Muscle of back (tissue), 11 donors: ENCODE data around the gene BLVRB. TPM values are rescaled to one million over a fixed set of nuclear protein-coding genes. Genes with fewer than 3 reads are reported as not detected.
A peak's percentile ranks its signal among the peaks of the same experiment; 100 is the strongest.
"Not testable (repeated sequence)": the region's sequence is repeated elsewhere in the genome, so short reads cannot be mapped to it uniquely, and the experiment has no call there.

Experiments used
- DNase-seq, 3 donors: peaks; one replicate each; pipeline versions ENCODE4 v3.0.0 to v3.0.0-alpha.2; 2013
- polyA plus RNA-seq, 10 donors: library from polyadenylated mRNA; unstranded; fragments of 120-200 nt; gene quantifications; one replicate each; pipeline ENCODE4 v1.2.1, GENCODE V29; 2013; ENCODE audit not compliant: insufficient read length in 10 of 10

BLVRB gene
- polyA plus RNA-seq, 10 donors, result 26.1 to 55.4 (median 32.3) TPM

DNA sequence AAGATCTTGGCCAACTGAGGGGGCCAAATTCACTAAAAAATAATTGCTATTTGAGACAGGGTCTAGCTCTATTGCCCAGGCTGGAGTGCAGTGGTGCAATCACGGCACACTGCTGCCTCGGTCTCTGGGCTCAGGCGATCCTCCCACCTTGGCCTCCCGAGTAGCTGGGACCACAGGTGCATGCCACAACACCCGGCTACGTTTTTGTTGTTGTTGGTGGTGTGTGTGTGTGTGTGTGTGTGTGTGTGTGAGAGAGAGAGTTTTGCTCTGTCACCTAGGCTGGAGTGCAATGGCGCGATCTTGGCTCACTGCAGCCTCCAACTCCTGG is 57.0 kb downstream of the BLVRB start:
- DNase-seq, result not testable (repeated sequence)

- DNase-seq, result no peak
Measured at GRCh38 chr19:40407714-40408597, 57.6 kb downstream of the BLVRB start.

DNA sequence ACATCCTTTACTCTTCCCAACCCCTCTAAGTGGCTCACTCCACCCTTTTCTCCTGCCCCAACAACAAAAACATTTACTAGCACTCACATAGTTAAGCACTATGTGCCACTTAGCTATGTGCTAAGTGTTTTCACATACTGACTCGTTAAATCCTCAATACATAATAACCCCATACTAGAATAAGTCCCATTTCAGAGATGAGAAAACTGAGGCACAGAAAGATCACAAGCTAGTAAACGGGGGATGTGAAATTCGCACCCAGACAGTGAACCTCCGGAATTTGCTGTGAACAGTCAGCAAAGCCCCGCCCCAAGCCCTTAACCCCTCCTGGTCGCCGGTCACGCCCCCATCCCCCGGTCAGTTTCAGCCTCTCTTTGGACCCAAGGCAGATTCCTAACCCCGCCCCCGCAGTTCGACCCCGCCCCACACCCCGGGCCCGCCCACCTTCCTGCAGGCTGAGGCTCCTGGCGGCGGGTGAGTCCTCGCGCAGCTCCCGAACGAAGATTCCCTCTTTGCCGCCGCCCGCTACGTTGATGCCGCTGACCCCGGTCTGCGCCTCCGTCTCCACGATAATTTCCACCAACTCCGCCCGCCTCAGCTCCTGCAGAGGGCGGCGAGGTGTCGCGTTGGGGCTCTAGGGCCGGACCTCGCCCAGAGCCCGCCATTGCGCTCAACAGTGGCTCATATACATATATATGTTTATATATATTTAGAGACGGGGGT is 62.1 kb downstream of the BLVRB start:
- peak; percentile 79 to 94 (median 88) for DNase-seq

DNA sequence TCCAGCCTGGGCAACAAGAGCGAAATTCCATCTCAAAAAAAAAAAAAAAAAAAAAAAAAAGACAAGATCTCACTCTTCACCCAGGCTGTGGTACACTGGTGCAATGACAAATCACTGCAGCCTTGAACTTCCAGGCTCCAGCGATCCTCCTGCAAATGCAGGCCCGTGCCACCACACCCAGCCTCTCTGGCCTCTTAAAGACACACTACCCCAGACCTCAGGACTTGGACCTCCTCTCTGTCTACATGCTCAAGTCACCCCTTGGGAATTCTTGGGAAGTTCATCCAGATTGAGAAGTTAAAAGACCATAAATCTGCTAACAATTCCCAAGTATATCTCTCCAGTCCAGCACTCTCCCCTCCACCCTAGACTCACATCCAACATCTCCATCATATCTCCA is 65.0 kb downstream of the BLVRB start:
- DNase-seq, result peak in 1 of 3 donors; percentile 30

GRCh38 chr19:40398417-40399131 is 67.0 kb downstream of the BLVRB start:
- DNase-seq, result peak in 1 of 3 donors; percentile 36

Other genes starting within 250 kb of the BLVRB start
- under 1 TPM in 5 of 10 donors, not detected in 5; 0.05 to 0.27 (median 0.14) TPM for gene TTC9B, start 247.4 kb downstream of the BLVRB start, polyA plus RNA-seq
- under 1 TPM in 9 of 10 donors, not detected in 1; 0.19 to 0.47 (median 0.34) TPM for gene CCNP, start 239.1 kb downstream of the BLVRB start, polyA plus RNA-seq
- 100 to 1,000 TPM; 136 to 204 (median 166) TPM for gene AKT2, start 180.4 kb downstream of the BLVRB start, polyA plus RNA-seq
- 10 to 100 TPM; 44.0 to 71.9 (median 60.8) TPM for gene C19orf47, start 117.3 kb downstream of the BLVRB start, polyA plus RNA-seq
- 100 to 1,000 TPM; 169 to 268 (median 209) TPM for gene PLD3, start 117.0 kb downstream of the BLVRB start, polyA plus RNA-seq
- 1 to 10 TPM in 9 of 10 donors, under 1 TPM in 1; 0.68 to 1.7 (median 1.4) TPM for gene HIPK4, start 75.6 kb downstream of the BLVRB start, polyA plus RNA-seq
- gene PRX, start 52.4 kb downstream of the BLVRB start, polyA plus RNA-seq, result 1 to 10 TPM; 6.0 to 9.0 (median 7.5) TPM
- 1 to 10 TPM; 4.2 to 7.7 (median 6.2) TPM for gene SERTAD1, start 39.8 kb downstream of the BLVRB start, polyA plus RNA-seq
- gene SERTAD3, start 21.4 kb downstream of the BLVRB start, polyA plus RNA-seq, result 10 to 100 TPM; 37.2 to 55.1 (median 50.9) TPM
- under 1 TPM; 0.25 to 0.81 (median 0.49) TPM for gene SPTBN4, start 1.3 kb upstream of the BLVRB start, polyA plus RNA-seq
- 10 to 100 TPM; 14.7 to 31.7 (median 19.0) TPM for gene SHKBP1, start 111.1 kb upstream of the BLVRB start, polyA plus RNA-seq
- gene LTBP4, start 135.6 kb upstream of the BLVRB start, polyA plus RNA-seq, result 100 to 1,000 TPM; 157 to 405 (median 220) TPM
- gene NUMBL, start 224.9 kb upstream of the BLVRB start, polyA plus RNA-seq, result 10 to 100 TPM; 22.0 to 37.8 (median 28.3) TPM